Lung microvascular endothelial cell (primary cell): ENCODE data around the gene CLMP. TPM values are rescaled to one million over a fixed set of nuclear protein-coding genes. Genes with fewer than 3 reads are reported as not detected.

Source experiments
- DNase-seq, 2 donors: peaks; one replicate each; pipeline versions ENCODE4 v3.0.0 to v3.0.0-alpha.2; 2010; ENCODE audit warnings: low read depth in 2 of 2
- total RNA-seq: library from RNA; depleted of rRNA; stranded (reverse); fragments of >200 nt; gene quantifications from 2 replicates; pipeline ENCODE4 v1.2.1, GENCODE V29; 2014

Gene CLMP
- total RNA-seq, 1 donor from 2014 or later = not detected

- peak in 1 of 2 donors; percentile 14 for DNase-seq
Measured at GRCh38 chr11:123059041-123059920, 135.8 kb downstream of the CLMP start.

GRCh38 chr11:123057661-123058305 is 137.3 kb downstream of the CLMP start:
- no peak for DNase-seq

GRCh38 chr11:123056835-123057491 is 138.1 kb downstream of the CLMP start:
- no peak for DNase-seq

- no peak for DNase-seq
Measured at GRCh38 chr11:123055191-123055901, 139.7 kb downstream of the CLMP start.

GRCh38 chr11:123054301-123055065 is 140.6 kb downstream of the CLMP start:
- DNase-seq = peak; percentile 72 to 79

- no peak for DNase-seq
Measured at GRCh38 chr11:123052901-123053721, 141.9 kb downstream of the CLMP start.

GRCh38 chr11:123051634-123052033 is 143.4 kb downstream of the CLMP start:
- DNase-seq = no peak

- no peak for DNase-seq
Measured at GRCh38 chr11:123051146-123051545, 143.9 kb downstream of the CLMP start.

- DNase-seq = no peak
Measured at GRCh38 chr11:123047947-123048293, 147.1 kb downstream of the CLMP start.

GRCh38 chr11:123047266-123047946 is 147.6 kb downstream of the CLMP start:
- no peak for DNase-seq

- no peak for DNase-seq
Measured at GRCh38 chr11:123046473-123047259, 148.4 kb downstream of the CLMP start.

- no peak for DNase-seq
Measured at GRCh38 chr11:123045101-123045500, 149.9 kb downstream of the CLMP start.

GRCh38 chr11:123041185-123041584 is 153.9 kb downstream of the CLMP start:
- DNase-seq = no peak

- no peak for DNase-seq
Measured at GRCh38 chr11:123040111-123040432, 155.0 kb downstream of the CLMP start.

- no peak for DNase-seq
Measured at GRCh38 chr11:123035831-123036230, 159.2 kb downstream of the CLMP start.

GRCh38 chr11:123034597-123034996 is 160.5 kb downstream of the CLMP start:
- no peak for DNase-seq

- peak; percentile 31 to 45 for DNase-seq
Measured at GRCh38 chr11:123033895-123034294, 161.2 kb downstream of the CLMP start.

GRCh38 chr11:123030517-123030916 is 164.5 kb downstream of the CLMP start:
- no peak for DNase-seq

GRCh38 chr11:123020968-123021367 is 174.1 kb downstream of the CLMP start:
- DNase-seq = peak; percentile 53 to 58
